GM18499 (cell line): ENCODE data around the gene PRKCI.
"Not testable (repeated sequence)": the region's sequence is repeated elsewhere in the genome, so short reads cannot be mapped to it uniquely, and the experiment has no call there.

Experiments
- ATAC-seq: cut with Tn5 transposase; IDR thresholded peaks from one replicate; pipeline ENCODE4 v1.9.1; 2021; ENCODE audit warnings: moderate number of reproducible peaks; ENCODE audit not compliant: insufficient read depth, unreplicated experiment

Gene PRKCI

GRCh38 chr3:170221924-170222646 lies at the start of gene PRKCI:
PRKCI (plus strand) TSS chr3:170222424; CDS start chr3:170222670, 246 bp downstream.
- ATAC-seq, result peak; percentile 69

GRCh38 chr3:170178651-170179050 lies 43.6 kb upstream of the PRKCI start:
- ATAC-seq, result no peak

GRCh38 chr3:170179432-170179831 lies 42.8 kb upstream of the PRKCI start:
- no peak for ATAC-seq

- ATAC-seq, result peak; percentile 27
These were observed 41.9 kb upstream of the PRKCI start for GRCh38 chr3:170180079-170180907.

- peak; percentile 66 for ATAC-seq
These were observed 41.0 kb upstream of the PRKCI start, which contains the start of gene PHC3 for GRCh38 chr3:170180908-170181885. PHC3 (minus strand) TSS chr3:170181733; CDS start chr3:170181715, 18 bp downstream.

GRCh38 chr3:170189398-170190256 lies 32.6 kb upstream of the PRKCI start:
- ATAC-seq, result no peak

- not testable (repeated sequence) for ATAC-seq
These were observed 26.5 kb upstream of the PRKCI start for GRCh38 chr3:170195759-170196158.

- ATAC-seq, result no peak
These were observed 25.4 kb upstream of the PRKCI start for GRCh38 chr3:170196833-170197232.

GRCh38 chr3:170200987-170201386 lies 21.2 kb upstream of the PRKCI start:
- ATAC-seq, result no peak

GRCh38 chr3:170201527-170201926 lies 20.7 kb upstream of the PRKCI start:
- ATAC-seq, result no peak

GRCh38 chr3:170203457-170203856 lies 18.8 kb upstream of the PRKCI start:
- no peak for ATAC-seq

GRCh38 chr3:170204023-170204472 lies 18.2 kb upstream of the PRKCI start:
- no peak for ATAC-seq

GRCh38 chr3:170204509-170204908 lies 17.7 kb upstream of the PRKCI start:
- ATAC-seq, result no peak

- ATAC-seq, result no peak
These were observed 16.9 kb upstream of the PRKCI start for GRCh38 chr3:170205302-170205701.

- ATAC-seq, result not testable (repeated sequence)
These were observed 16.0 kb upstream of the PRKCI start for GRCh38 chr3:170206164-170206762.

GRCh38 chr3:170207717-170208116 lies 14.5 kb upstream of the PRKCI start:
- ATAC-seq, result no peak

- ATAC-seq, result no peak
These were observed 10.6 kb upstream of the PRKCI start for GRCh38 chr3:170211668-170212067.

- no peak for ATAC-seq
These were observed 2.4 kb upstream of the PRKCI start for GRCh38 chr3:170219850-170220249.

- ATAC-seq, result no peak
These were observed 1.4 kb upstream of the PRKCI start for GRCh38 chr3:170220871-170221270.
